ENCODE measurements around the gene UBE2J2. TPM values are rescaled to one million over a fixed set of nuclear protein-coding genes. Genes with fewer than 3 reads are reported as not detected.

Gene UBE2J2
- total and polyA plus RNA-seq, 2 of the 13 experiments (the other 11 are each of a cell fraction or from before 2014, with no cell fraction given), result 25.4 to 29.4 TPM

DNA sequence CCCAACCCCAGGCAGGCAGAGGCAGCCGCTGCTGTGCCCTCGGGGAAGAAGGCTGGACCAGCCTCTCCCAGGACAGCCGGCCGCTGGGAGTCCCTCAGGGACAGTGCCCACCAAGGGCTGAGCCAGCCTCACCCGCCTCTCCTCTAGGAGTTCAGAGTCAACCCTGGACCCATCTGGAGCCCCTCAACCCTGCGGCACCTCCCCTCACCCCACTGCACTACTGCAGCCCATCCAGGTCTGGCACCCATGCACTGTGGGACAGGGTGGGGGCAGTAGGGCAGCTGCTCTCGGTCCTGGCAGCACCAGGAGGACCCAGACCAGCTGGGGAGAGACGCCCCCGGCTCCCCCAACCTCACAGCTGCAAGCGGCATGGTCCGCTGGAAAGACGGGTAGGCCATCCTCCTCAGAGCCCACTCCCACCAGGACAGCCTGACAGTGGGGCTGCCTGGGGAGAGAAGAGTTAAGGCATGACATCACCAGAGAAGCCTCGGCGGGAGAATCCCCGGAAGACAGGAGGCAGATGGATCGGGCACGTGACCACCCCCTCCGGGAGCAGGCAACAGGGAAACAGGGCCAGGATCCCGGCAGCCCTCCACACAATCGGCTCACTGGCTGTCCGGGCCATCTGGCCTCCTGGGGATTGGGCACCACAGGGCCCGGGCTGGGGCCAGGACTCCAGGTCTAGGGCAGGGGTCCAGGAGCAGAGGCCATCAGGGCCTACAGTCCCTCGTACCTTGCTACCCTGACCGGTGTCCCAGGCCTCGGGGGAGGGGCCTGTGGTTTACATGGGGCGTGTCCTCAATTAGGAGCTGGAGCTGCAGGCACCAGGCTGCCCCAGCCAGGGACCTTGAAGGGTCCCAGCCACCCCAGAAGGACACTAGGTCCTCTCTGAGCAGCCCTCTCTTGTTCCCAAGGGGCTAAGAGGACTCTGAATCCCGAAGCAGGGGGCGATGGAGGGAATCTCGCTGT is 31.0 kb upstream of the UBE2J2 start (continued):
- no peak for TF ChIP-seq ZNF503 (CRISPR knock-in tag; IDR thresholded peaks at IDR 0.05)
- TF ChIP-seq, protein P1, sequence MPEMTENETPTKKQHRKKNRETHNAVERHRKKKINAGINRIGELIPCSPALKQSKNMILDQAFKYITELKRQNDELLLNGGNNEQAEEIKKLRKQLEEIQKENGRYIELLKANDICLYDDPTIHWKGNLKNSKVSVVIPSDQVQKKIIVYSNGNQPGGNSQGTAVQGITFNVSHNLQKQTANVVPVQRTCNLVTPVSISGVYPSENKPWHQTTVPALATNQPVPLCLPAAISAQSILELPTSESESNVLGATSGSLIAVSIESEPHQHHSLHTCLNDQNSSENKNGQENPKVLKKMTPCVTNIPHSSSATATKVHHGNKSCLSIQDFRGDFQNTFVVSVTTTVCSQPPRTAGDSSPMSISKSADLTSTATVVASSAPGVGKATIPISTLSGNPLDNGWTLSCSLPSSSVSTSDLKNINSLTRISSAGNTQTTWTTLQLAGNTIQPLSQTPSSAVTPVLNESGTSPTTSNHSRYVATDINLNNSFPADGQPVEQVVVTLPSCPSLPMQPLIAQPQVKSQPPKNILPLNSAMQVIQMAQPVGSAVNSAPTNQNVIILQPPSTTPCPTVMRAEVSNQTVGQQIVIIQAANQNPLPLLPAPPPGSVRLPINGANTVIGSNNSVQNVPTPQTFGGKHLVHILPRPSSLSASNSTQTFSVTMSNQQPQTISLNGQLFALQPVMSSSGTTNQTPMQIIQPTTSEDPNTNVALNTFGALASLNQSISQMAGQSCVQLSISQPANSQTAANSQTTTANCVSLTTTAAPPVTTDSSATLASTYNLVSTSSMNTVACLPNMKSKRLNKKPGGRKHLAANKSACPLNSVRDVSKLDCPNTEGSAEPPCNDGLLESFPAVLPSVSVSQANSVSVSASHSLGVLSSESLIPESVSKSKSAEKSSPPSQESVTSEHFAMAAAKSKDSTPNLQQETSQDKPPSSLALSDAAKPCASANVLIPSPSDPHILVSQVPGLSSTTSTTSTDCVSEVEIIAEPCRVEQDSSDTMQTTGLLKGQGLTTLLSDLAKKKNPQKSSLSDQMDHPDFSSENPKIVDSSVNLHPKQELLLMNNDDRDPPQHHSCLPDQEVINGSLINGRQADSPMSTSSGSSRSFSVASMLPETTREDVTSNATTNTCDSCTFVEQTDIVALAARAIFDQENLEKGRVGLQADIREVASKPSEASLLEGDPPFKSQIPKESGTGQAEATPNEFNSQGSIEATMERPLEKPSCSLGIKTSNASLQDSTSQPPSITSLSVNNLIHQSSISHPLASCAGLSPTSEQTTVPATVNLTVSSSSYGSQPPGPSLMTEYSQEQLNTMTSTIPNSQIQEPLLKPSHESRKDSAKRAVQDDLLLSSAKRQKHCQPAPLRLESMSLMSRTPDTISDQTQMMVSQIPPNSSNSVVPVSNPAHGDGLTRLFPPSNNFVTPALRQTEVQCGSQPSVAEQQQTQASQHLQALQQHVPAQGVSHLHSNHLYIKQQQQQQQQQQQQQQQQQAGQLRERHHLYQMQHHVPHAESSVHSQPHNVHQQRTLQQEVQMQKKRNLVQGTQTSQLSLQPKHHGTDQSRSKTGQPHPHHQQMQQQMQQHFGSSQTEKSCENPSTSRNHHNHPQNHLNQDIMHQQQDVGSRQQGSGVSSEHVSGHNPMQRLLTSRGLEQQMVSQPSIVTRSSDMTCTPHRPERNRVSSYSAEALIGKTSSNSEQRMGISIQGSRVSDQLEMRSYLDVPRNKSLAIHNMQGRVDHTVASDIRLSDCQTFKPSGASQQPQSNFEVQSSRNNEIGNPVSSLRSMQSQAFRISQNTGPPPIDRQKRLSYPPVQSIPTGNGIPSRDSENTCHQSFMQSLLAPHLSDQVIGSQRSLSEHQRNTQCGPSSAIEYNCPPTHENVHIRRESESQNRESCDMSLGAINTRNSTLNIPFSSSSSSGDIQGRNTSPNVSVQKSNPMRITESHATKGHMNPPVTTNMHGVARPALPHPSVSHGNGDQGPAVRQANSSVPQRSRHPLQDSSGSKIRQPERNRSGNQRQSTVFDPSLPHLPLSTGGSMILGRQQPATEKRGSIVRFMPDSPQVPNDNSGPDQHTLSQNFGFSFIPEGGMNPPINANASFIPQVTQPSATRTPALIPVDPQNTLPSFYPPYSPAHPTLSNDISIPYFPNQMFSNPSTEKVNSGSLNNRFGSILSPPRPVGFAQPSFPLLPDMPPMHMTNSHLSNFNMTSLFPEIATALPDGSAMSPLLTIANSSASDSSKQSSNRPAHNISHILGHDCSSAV (CRISPR knock-in tag; IDR thresholded peaks at IDR 0.05; ENCODE audit: borderline replicate concordance), result no peak
- TF ChIP-seq TOE1 (CRISPR knock-in tag; IDR thresholded peaks at IDR 0.05), result no peak
- TF ChIP-seq DPF2 (CRISPR knock-in tag; IDR thresholded peaks at IDR 0.05; ENCODE audit: borderline replicate concordance, low read depth), result no peak
- no peak for TF ChIP-seq TEAD2 (CRISPR knock-in tag; IDR thresholded peaks at IDR 0.05)
- no peak for TF ChIP-seq XBP1 (CRISPR knock-in tag; IDR thresholded peaks at IDR 0.05)
- TF ChIP-seq ZNF207 (IDR thresholded peaks at IDR 0.05; ENCODE audit: borderline replicate concordance), result no peak
- TF ChIP-seq SIN3A (IDR thresholded peaks at IDR 0.05; ENCODE audit: borderline replicate concordance, low read depth, low read length), result no peak
- TF ChIP-seq ATM (IDR thresholded peaks at IDR 0.05; ENCODE audit: borderline replicate concordance), result no peak
- TF ChIP-seq FOXM1 (CRISPR knock-in tag; IDR thresholded peaks at IDR 0.05), result no peak
- TF ChIP-seq ZNF737 (CRISPR knock-in tag; IDR thresholded peaks at IDR 0.05; ENCODE audit: borderline replicate concordance), result no peak
- TF ChIP-seq ZFAT (CRISPR knock-in tag; conservative IDR thresholded peaks at IDR 0.05), result no peak
- TF ChIP-seq SKI (IDR thresholded peaks at IDR 0.05; ENCODE audit: partially characterized antibody), result no peak
- TF ChIP-seq LBX2 (CRISPR knock-in tag; IDR thresholded peaks at IDR 0.05; ENCODE audit: borderline replicate concordance), result 0 out of 2 replicates have a peak, but pooled peaks have one; percentile 37
- no peak for TF ChIP-seq EEA1 (CRISPR knock-in tag; IDR thresholded peaks at IDR 0.05; ENCODE audit: borderline replicate concordance)
- no peak for TF ChIP-seq ZNF484 (CRISPR knock-in tag; IDR thresholded peaks at IDR 0.05; ENCODE audit: borderline replicate concordance, low read depth)
- 0 out of 2 replicates have a peak, but pooled peaks have one; percentile 38 for TF ChIP-seq HNRNPL (IDR thresholded peaks at IDR 0.05; ENCODE audit: low read depth, low read length)
- TF ChIP-seq ATF7 (IDR thresholded peaks at IDR 0.05), result peak; percentile 84
- TF ChIP-seq ATF7 (CRISPR knock-in tag; IDR thresholded peaks at IDR 0.05), result peak; percentile 96

Data from HepG2 (cell line).